Lower leg skin (tissue), 3 donors: Measurements from ENCODE around the gene LYRM4.

Experiments
- CTCF ChIP-seq, 3 donors: fragments of 450-650 bp; IDR thresholded peaks; one replicate each; pipeline ENCODE4 v1.5.1; 2016; ENCODE audit warnings: antibody characterized with exemption in 3 of 3, mild to moderate bottlenecking in 3 of 3, moderate library complexity in 2 of 3
- POLR2A ChIP-seq, 2 donors: fragments of 450-650 bp; IDR thresholded peaks; one replicate each; pipeline ENCODE4 v1.6.1; 2016 to 2017; ENCODE audit warnings: antibody characterized with exemption in 2 of 2, mild to moderate bottlenecking in 1 of 2, moderate library complexity in 1 of 2

GRCh38 chr6:5063617-5064016 is 197.1 kb downstream of the LYRM4 start:
- TF ChIP-seq CTCF (IDR thresholded peaks at IDR 0.05) (no peak), POLR2A (IDR thresholded peaks at IDR 0.05) (no peak)
